Activated naive CD4-positive, alpha-beta T cell treated with anti-CD3 and anti-CD28 coated beads, Interleukin-2, amount 50 U/mL, for 16 hours (primary cell): ENCODE results near the gene ATXN2L.
"Not testable (repeated sequence)": the region's sequence is repeated elsewhere in the genome, so short reads cannot be mapped to it uniquely, and the experiment has no call there.

ENCODE experiments used
- DNase-seq: peaks from one replicate; pipeline ENCODE4 v3.0.0-alpha.2; 2020

ATXN2L gene

DNA sequence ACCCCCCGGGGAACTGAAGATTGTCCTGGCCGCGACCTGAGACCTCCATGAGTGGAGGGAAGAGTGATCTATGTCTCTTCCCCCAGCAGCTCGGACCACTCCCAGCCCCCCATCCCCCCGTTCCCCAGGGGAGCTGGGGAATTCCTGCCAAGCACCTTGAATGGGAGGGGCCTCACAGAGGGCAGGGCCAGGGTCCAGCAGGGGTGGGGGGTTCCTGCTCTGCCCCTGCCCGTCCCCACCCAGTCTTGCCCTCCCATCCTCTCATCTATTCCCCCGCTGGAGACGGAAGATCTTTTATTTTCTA is 13.9 kb downstream of the ATXN2L start:
- DNase-seq, result no peak

DNA sequence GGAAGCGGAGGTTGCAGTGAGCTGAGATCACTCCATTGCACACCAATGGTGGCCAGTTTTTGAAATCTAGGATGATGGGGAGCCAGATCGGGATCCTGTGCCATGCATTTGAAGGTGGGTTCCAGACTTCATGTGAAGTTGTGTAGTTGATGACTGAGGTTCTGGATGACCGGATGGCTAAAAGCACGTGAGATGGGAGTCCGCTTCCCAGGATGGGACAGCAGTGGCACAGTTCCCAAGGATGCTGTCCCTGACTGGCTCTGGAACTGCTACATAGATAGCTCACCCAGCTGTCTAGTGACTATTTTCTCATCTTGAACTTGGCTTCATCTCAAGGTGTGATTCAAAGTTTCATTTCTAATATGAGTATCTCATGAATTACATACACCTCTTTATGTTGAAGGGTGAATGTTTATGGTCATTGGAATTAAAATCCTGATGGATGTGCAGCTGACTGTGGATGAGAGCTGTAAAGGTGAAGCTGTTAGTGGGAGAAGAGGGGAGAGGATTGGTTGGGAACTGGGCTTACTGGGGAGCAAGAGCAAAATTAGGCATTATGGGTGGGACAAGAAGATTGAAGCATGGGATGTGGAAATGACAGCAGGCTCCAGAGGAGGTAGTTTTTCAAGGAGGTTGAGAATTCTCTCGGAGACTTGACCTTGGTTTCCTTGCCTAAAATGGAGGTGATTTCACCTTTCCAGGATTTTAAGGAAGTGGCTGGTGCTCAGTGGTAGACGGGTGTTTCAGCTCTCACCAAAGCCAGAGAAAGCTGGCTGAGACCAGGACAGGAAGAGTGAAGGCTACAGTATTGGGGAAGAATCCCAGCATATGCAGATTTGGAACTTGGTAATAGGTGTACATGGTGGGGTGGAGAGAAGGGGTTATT is 15.1 kb downstream of the ATXN2L start:
- no peak for DNase-seq

DNA sequence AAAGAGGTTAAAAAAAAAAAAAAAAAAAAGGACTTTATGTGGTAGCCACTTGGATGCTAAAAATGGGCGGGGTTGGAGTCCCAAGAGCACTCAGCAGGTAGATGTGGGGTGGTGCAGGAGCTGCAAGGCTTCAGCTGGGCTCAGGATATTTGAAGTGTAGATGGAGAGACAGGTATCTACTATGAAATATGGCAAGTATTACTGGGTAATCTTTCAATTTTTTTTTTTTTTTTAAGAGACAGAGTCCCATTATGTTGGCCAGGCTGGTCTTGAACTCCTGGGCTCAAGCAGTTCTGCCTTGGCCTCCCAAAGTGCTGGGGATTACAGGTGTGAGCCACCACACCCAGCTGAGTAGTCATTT is 15.7 kb downstream of the ATXN2L start:
- no peak for DNase-seq

DNA sequence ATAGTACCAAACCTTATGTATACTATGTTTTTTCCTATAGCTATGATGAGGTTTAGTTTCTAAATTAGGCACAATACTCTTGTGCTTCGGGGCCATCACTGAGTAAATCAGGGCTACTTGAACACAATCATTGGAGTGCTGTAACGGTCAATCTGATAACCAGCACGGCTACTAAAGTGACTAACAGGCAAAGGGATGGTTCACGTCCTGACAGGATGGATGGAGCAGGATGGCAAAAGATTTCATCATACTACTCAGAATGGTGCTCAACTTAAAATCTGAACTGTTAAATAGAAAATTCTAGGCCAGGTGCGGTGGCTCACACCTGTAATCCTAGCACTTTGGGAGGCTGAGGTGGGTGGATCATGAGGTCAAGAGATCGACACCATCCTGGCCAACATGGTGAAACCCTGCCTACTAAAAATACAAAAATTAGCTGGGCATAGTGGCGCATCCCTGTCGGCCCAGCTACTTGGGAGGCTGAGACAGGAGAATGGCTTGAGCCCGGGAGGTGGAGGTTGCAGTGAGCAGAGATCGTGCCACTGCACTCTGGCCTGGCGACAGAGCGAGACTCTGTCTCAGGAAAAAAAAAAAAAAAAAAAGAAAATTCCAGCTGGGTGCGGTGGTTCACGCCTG is 16.3 kb downstream of the ATXN2L start:
- DNase-seq, result no peak

DNA sequence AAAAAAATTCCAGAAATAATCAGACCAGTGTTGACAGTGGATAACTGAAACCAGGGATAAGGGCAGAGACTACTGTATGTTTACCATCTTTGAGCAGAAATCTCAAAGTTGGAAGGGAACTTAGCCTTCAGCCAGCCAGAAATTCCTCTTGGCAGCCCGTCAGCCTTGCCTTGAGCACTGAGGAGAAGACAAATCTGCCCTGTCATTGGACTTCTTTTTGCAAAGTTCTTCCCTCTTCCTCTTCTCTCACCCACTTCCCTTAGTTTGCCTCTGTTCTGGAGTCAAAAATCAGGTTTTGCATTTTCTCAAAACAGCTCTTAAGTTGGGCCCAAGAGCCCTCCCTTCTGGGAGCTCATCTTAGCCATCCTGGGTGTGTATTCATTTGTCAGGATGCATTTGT is 17.1 kb downstream of the ATXN2L start:
- no peak for DNase-seq

DNA sequence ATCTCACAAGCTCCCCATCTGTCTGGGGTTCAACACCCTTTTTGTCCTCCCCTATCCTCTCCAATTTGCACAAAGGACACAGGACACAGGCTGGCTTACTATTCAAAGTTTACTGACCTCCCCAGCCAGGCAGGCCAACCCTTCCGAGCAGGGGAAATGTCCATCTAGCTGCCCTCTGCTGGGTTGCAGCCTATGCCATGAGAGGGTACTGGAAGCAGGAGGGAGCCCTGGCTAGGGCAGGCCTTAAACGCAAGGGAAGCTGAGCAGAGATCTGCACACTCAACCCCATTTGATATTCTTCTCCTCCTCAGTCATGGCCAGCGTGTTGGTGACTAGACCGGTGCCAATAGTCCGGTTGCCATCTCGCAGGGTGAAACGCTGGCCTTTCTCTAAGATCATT is 19.9 kb downstream of the ATXN2L start:
- DNase-seq, result no peak

DNA sequence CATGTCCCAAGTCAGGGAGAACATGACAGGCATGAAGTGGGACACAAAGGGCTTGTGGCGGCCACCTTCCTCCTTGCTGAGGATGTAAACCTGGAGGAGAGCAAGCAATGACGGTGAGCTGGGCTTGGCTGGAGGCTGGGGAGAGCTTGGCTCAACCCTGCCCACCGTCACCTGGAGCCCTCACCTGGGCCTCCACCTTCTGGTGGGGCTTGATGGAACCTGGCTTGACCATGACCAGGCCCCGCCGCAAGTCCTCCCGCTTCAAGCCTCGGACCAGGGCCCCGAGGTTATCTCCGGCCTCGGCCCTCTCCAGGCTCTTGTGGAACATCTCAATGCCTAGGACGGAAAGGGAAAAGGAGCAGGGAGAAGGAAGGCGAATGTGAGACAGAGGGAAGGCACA is 21.0 kb downstream of the ATXN2L start:
- DNase-seq, result no peak

DNA sequence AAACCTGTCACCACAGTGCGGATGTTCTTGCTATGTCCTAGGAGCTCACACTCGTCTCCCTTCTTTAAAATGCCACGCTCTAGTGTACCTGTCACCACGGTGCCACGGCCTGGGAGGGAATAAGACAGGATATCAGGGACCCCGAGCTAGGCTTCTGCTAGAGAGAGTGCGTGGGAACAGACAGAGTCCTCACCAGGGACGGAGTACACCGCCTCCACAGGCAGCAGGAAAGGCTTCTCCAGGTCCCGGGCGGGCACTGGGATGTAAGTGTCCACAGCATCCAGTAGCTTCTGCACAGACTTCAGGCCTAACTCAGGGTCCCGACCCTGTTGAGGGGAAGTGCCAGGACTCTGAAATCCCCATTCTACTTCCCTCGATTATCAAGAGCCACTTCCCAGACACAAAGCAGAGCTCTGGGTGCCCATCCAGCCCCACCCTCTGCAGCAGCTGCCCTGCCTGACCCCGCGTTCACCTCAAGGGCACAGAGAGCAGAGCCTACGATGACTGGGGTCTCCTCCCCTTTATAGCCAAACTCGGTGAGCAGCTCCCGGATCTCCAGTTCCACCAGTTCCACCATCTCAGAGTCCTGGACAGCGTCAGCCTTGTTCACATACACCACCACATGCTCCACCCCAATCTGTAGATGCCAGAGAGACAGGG is 21.6 kb downstream of the ATXN2L start:
- DNase-seq, result no peak

DNA sequence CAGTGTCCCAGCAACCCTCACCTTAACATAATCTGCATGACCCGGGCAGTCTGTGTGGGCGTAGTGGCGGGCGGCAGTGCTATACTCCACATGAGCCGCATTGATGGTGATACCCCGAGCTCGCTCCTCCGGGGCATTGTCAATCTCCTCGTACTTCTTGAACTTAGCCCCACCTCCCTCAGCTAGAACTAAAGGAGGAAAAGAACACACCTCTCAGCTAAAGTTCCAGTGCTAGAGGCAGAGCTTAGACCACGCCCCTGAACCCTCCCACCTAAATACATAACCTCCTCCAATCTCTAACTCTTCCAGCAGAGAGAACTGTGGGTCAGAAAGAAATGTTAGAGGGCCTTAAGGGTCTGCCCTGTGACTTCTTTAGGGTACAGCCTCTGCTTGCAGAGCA is 22.5 kb downstream of the ATXN2L start:
- DNase-seq, result peak; percentile 54

DNA sequence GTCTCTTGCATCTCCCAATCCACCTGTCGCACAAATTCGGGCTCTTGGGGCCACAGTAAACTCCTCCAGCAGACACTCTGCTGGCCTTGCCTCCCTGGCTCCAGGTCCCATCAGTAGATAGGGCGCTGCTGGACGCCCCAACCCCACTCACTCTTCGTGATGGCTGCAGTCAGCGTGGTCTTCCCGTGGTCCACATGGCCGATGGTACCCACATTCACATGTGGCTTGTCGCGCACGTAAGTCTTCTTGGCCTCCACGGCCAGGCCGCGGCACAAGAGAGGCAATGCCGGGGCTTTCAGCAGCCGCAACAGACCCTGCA is 22.9 kb downstream of the ATXN2L start:
- peak; percentile 36 for DNase-seq

DNA sequence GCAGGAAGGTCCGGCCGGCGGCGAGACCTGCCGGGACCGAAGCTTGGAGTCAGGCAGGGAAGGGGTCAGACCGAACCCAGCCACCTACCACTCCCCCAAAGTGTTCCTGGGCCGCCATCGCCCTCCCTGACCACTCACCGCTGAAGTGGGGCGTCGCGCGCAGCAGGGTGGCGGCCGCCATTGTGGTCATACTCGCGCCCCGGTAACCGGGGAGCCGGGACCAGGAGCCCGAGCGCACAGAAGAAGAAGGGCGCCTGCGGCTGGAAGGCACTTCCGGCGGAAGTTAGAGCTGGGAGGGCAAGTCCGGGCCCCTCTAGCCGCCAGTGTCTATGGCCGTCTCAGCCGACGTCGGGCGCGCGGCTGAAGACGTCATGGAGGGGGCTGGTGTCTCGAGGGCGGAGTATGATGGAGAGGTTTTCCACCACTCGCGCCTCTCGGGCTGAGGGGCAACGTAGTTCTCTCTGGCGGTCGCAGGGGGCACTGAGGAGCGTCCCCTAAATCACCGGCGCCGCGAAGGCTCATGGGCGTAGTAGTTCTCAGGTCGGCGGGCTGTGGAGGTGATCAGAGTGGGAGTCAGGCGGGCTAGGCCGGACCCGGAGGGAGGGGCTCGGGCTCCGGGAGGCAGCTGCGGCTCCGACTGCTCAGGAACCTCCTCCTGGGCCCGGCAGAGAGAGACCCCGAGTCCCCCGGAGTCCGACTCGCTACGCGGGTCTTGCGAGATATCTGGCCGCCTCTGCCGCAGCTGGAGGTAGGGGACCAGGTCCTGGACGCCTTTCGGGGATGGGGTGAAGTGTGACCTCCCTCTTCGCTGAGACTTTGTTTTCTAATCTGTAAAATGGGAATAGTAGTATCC is 23.5 kb downstream of the ATXN2L start, which contains the start of gene TUFM:
Gene TUFM (minus strand): TSS at position 269 of the 853 bp plus-strand sequence. CDS start 79 bp downstream, at position 190.
- peak; percentile 98 for DNase-seq

DNA sequence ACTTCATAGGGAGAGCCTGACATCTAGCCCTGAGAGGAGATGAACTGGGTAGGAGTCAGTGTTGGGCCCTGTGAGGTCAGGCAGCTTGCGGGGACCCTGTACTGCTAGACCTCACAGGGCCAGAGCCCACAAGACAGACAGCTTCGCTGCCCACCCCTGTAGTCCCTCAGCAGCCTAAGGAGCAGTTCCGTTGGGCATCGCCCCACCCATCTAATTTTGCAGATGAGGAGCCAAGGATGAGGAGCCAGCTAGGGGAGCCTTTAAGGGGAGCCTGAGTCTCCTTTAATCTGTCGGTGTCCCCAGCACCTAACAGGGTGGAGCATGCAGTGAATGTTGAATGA is 24.1 kb downstream of the ATXN2L start:
- no peak for DNase-seq

DNA sequence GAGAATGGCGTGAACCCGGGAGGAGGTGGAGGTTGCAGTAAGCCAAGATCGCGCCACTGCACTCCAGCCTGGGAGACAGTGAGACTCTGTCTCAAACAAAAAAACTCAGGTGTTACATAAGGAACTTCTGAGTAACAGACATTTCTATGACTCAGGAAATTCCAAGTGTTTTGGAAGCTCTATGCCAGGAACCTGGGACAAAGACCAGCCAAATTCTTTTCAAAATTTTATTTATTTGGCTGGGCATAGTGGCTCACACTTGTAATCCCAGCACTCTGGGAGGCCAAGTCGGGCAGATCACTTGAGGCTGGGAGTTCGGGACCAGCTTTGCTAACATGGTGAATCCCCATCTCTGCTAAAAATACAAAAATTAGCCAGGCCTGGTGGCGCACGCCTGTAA is 35.6 kb downstream of the ATXN2L start:
- no peak for DNase-seq

DNA sequence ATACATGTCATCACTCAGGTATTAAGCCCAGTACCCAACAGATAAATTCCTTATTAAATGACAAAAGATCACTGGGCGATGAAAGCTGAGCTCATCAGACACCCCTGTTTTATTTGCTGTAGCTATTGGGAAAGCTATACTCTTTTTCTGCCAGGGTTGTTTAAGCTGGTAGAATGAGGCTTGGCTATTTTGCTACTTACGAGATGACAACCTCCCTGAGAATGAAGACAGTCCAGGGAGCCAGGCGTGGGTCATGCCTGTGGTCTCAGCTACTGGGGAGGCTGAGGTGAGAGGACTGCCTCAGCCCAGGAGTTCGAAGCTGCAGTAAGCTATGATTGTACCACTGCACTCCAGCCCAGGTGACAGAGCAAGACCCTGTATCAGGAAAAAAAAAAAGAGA is 36.5 kb downstream of the ATXN2L start:
- no peak for DNase-seq

DNA sequence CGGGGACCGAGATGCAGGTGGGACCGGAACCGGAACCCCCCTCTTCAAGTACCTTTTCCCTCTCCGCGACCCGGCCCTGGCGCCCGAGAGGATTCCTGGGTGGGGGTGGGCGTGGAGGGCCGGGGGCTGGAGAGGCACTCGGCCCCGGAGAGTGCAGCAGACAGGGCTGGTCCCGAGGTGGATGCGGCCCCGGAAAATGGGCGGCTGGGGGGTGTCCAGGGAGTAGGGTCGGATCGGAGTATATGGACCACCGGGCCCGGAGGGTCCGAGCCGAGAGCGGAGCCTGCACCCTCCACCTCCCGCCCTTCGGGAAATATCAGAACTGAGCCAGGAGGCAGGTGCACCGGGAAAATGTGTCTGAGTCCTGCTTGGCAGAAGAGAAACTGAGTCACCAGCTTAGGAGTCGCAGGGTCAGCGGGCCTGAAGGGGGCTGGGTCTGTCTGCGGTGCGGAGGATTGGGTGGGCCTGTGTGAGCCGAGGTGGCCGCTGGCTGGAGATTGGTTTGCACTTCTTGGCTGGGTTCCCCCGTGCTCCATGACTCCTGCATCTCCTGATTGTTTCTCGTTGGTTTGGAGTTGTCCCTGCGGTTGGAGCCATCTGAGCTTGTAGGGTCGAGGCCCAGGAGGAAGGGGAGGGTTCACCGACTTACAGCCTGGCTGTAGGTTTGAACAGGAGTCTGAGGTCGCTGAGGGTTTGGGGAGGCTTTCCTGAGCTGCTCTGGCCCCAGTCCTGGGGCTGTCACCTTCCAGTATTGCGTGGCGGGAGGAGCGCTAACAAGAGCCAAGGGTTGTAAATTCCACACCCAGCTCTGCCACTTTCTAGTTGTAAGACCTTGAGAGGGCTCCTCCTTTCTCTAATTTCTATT is 41.4 kb downstream of the ATXN2L start:
- no peak for DNase-seq

DNA sequence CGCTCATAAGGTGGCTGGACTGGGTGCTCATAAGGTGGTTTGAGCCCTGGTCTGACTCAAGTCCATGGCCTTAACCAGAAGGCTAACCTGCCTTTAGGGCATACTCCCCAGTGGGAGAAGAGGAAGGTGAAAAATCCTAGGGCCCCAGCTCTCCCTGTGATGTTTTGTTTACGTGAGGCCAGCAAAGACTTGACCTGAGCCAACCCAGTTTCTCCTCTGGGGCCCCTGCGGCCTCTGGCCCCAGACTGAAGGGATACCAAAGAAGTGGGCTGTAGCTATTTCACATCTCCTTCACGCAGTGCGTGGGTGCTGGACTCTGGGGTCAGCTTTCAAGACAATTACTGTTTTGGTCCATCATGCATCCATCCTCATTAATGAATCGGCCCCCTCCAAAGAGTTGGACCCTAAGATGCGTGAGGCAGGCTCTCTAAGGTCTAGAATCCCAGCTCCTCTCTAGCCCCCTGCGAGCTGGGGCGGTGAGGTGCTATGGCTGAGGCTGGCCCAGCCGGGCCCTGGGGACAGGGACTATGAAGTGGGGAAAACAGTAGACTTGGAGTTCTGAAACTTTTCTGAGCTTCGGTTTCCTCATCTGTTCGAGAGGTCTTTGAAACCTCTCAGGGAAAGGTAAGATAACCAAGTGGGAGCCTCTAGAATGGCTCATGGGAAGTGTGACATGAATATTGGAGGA is 42.3 kb downstream of the ATXN2L start:
- no peak for DNase-seq

DNA sequence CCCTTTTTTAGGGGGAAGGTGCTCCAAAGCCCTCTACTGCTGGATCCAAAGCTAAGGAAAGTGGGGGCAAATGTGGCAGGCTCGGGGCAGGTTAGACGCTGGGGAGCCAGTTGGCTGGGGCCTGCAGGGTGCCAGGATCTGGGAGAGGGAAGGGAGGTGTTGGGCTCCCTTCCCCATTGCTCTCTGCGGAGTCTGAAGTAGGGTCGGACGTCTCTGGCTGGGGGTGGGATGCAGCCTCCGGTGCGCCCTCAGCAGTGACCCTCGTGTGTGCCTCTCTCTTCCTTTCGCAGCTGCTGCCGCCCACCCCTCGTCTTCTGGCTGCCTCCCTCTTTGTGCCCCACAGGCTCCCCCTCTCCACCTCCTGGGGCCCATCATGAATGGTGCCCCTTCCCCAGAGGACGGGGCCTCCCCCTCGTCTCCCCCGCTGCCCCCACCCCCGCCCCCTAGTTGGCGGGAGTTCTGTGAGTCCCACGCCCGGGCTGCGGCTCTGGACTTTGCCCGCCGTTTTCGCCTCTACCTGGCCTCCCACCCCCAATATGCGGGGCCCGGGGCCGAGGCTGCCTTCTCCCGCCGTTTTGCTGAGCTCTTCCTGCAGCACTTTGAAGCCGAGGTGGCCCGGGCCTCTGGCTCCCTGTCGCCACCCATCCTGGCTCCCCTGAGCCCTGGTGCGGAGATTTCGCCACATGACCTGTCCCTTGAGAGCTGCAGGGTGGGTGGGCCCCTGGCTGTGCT is 43.1 kb downstream of the ATXN2L start:
- DNase-seq, result no peak

DNA sequence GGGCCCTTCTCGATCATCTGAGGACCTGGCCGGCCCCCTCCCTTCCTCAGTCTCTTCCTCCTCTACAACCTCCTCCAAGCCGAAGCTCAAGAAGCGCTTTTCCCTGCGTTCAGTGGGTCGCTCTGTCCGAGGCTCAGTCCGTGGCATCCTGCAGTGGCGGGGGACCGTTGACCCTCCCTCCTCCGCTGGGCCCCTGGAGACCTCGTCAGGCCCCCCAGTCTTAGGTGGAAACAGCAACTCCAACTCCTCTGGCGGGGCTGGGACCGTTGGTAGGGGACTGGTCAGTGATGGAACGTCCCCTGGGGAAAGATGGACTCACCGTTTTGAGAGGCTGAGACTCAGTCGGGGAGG is 43.6 kb downstream of the ATXN2L start:
- no peak for DNase-seq

DNA sequence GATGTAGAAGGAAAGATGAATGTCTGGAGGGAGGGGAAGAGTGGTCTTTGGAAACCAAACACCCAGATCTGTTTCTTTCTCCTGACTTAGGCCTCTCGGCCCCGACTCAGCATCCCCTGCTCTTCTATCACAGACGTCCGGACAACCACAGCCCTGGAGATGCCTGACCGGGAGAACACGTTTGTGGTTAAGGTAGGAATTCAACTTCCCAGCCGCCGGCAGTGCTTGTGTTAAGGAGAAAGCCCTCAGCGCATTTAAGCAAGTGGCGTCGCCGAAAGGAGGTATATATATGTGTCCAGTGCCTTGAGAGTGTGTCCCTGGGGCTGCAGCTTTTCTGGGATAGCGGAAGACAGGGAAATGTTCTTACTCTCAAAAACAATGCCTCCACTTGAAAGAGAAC is 44.4 kb downstream of the ATXN2L start:
- DNase-seq, result no peak

DNA sequence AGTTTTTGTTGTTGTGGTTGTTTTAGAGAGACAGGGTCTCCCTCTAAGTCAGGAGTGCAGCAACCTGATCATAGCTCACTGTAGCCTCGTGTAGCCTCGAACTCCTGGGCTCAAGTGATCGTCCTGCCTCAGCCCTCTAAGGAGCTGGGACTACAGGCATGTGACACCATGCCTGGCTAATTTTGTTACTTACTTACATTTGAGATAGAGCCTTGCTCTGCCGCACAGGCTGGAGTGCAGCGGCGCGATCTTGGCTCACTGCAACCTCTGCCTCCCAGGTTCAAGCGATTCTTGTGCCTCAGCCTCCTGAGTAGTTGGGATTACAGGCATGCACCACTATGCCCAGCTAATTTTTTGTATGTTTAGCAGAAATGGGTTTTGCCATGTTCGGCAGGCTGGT is 44.8 kb downstream of the ATXN2L start:
- DNase-seq, result not testable (repeated sequence)

DNA sequence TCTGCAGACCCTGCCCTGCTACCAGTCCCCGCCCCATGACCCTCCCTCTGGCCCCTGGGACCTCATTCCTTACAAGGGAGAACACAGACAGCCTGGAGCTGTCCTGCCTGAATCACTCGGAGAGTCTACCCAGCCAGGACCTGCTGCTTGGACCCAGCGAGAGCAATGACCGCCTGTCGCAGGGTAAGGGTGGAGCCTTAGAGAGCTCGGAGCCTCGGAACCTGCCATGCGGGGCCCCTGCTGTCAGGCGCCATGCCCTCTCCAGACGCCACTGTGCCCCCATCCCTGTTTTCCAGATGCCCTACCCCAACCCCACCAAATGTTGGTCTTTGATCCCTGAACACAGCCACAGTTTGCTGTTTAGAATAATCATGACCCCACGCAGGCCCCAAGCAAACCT is 46.4 kb downstream of the ATXN2L start:
- no peak for DNase-seq
